Measurements from ENCODE around the gene RANBP1.

GRCh38 chr22:20071524-20071972 lies 44.4 kb upstream of the RANBP1 start:
- TF ChIP-seq CTCF (optimal IDR thresholded peaks at IDR 0.05 in 1 of 3, IDR thresholded peaks at IDR 0.05 in 1 of 3, conservative IDR thresholded peaks at IDR 0.05 in 1 of 3; ENCODE audit: extremely low read depth in 1 of 3, insufficient read depth in 2 of 3, low read length in 3 of 3) = no peak
- no peak for TF ChIP-seq EZH2 (IDR thresholded peaks at IDR 0.05; ENCODE audit: low read length)

All from keratinocyte (primary cell).